Measurements from ENCODE around the gene IFNK.

IFNK gene

DNA sequence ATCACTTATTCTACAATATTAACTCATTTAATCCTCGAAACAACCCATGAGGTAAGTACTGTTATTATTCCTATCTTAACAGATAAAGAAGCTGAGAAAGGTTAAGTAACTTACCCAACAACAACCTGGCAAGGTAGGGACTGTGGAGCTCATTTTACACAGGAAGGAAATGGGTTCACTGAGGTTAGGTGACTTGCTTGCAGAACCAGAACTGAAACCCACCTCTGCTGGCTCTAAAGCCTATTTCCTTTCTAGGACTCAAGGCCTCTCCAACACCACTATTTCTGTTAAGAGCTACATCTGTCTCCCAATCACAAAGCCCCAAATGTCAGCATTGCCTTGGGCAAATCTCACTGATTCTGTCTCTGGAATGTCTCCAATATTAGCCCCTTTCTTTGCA lies 38.9 kb upstream of the IFNK start:
- no peak overlapping the region for H3K4me3 ChIP-seq (ENCODE audit: low read depth, low read length)
- TF ChIP-seq, protein P1, sequence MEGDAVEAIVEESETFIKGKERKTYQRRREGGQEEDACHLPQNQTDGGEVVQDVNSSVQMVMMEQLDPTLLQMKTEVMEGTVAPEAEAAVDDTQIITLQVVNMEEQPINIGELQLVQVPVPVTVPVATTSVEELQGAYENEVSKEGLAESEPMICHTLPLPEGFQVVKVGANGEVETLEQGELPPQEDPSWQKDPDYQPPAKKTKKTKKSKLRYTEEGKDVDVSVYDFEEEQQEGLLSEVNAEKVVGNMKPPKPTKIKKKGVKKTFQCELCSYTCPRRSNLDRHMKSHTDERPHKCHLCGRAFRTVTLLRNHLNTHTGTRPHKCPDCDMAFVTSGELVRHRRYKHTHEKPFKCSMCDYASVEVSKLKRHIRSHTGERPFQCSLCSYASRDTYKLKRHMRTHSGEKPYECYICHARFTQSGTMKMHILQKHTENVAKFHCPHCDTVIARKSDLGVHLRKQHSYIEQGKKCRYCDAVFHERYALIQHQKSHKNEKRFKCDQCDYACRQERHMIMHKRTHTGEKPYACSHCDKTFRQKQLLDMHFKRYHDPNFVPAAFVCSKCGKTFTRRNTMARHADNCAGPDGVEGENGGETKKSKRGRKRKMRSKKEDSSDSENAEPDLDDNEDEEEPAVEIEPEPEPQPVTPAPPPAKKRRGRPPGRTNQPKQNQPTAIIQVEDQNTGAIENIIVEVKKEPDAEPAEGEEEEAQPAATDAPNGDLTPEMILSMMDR (conservative IDR thresholded peaks at IDR 0.05; ENCODE audit: low read depth, low read length): no peak
- DNase-seq (ENCODE audit: low read depth): no peak

DNA sequence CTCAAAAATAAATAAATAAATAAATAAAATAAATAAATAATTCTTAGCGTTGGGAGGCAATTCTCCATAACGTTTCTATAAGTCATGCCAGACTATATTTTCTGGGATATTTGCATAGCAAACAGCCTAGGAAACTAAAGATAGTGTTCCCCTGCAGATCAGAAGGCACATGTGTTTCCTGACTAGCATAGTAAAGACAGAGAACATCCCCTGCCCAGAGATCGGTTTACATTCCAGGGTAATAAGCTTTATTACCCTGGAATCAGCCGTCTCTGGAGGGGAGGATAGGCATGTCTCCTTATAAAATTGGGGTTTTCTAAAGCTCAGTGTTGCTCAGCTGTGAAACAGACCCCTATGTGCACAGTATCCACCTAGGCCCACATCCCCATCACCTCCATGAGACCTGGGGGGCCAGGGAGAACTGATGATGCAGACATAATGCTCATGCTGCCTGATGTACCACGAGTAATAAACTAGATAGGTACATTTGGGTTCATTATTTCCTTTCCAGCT lies 36.9 kb upstream of the IFNK start:
- TF ChIP-seq, protein P1 (conservative IDR thresholded peaks at IDR 0.05; ENCODE audit: low read depth, low read length): no peak
- peak; percentile 17 for DNase-seq (ENCODE audit: low read depth)
- H3K4me3 ChIP-seq (ENCODE audit: low read depth, low read length): no peak overlapping the region

DNA sequence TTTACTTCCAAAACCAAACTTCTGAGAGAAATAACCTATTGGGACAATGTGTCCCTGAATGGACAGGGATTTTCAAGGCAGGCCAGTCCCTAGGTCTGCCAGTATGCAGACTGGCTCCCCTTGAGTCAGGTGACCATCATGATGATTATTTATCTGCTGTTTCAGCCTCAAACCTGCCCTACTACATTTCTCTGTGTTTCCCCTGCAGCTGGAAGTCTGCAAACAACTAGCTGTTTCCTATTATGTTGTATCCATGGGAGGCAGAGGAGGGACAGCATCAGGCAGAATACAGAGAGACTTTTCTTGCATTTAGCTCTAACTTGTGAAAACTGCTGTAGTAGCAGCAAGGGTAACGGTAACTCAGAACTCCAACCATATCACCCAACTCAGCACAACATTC lies 36.2 kb upstream of the IFNK start:
- DNase-seq (ENCODE audit: low read depth): no peak
- no peak overlapping the region for H3K4me3 ChIP-seq (ENCODE audit: low read depth, low read length)
- TF ChIP-seq, protein P1 (conservative IDR thresholded peaks at IDR 0.05; ENCODE audit: low read depth, low read length): no peak

DNA sequence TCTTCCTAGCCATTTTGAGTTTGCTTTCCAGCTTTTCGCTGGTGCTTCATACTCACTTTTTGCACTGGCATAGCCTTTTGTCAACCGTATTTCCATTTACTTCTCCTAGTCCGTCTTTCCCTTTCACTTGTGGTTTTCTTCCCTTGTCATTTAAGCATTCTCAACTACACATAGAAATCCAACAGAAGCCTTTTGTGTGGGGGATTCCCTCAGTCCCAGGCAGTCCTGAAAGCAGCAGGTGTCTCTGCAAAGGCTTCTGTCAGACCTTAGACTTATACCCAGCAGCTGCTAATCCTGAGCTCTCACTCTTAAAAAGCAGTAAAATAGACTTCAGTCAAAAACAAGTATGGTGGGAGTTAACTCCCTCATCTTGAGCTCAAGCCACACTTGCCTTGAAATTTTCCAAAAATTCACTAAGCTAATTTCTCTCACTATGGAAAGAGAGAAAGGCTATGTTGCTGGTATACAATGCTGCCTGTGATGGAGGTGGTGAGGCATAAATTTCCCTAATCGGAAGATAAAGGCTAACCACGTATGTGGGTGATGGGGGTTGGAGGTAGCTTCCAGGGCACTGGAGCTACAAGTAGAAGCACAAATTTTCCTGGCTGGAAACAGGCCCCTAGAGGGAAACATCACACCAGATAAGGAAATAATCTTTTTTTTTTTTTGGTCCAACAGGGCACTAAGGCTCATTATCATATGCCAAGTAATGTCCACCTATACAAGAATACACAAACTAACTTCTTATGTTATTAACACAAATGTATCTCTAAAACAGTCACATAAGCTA lies 34.8 kb upstream of the IFNK start:
- DNase-seq (ENCODE audit: low read depth): no peak
- TF ChIP-seq, protein P1 (conservative IDR thresholded peaks at IDR 0.05; ENCODE audit: low read depth, low read length): no peak
- H3K4me3 ChIP-seq (ENCODE audit: low read depth, low read length): no peak overlapping the region

DNA sequence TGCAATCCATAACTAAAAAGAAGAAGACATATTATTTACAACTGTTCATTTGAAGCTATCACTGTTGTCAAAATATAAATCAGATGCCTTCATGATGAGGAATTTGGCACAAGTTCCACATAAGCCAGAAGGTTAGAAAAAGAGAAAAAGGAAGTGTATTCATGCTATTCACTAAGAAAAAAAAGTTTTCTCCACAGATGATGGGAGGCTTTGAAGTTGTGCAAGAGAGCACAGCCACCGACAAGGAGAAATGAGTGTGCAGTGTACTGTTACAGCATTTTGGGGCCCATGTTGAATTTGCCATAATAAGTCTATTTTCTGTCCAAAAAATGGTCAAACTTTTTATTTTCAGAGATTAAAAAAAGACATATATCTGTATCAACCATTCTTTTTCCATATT lies 32.9 kb upstream of the IFNK start:
- no peak overlapping the region for H3K4me3 ChIP-seq (ENCODE audit: low read depth, low read length)
- TF ChIP-seq, protein P1 (conservative IDR thresholded peaks at IDR 0.05; ENCODE audit: low read depth, low read length): no peak
- DNase-seq (ENCODE audit: low read depth): peak; percentile 71

DNA sequence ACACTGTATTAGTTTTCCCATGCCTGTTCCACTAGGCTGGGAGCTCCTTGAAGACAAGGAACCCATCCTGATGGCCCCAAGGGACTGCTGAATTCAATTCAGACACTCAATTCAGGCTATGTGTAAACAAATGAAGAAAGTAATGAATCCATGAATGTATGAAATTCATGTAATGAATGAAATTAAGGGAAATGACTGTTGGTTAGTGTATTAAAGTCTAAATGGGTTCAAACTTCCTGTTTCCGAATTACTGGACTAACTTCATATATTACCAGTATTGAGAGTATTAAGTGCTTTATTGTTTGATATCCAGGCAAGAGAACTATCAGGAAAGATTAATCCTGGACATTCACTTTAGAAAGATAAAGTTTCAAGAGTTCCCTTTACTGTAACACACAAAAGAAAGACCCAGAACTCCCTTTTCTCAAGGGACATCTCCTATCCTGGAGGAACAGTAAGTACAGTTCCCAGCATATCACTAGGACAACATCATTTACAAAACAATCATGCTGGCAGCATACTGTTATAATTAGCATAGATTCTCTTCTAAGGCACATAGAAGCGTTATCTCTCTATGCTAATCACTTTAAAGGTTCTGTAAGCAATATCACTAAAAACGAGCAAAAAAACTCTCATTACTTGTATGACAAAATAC lies 28.5 kb upstream of the IFNK start:
- TF ChIP-seq, protein P1 (conservative IDR thresholded peaks at IDR 0.05; ENCODE audit: low read depth, low read length): no peak
- no peak for DNase-seq (ENCODE audit: low read depth)
- H3K4me3 ChIP-seq (ENCODE audit: low read depth, low read length): no peak overlapping the region
